Stimulated activated CD8-positive, alpha-beta memory T cell treated with anti-CD3 and anti-CD28 coated beads, Interleukin-15, amount 100 ng/mL, for 48 hours (primary cell): Measurements from ENCODE around the gene GSG1.

Experiments
- DNase-seq, 2 donors: peaks; one replicate each; pipeline ENCODE4 v3.0.0-alpha.2; 2020; ENCODE audit warnings: low read depth in 2 of 2

GSG1 gene

GRCh38 chr12:13103391-13104033 is at the start of gene GSG1:
Gene GSG1 (minus strand): TSS chr12:13103667. CDS start chr12:13103512, 155 bp downstream.
- peak in 1 of 2 donors; percentile 37 for DNase-seq

- DNase-seq: no peak
Measured at GRCh38 chr12:13153180-13153579, 49.7 kb upstream of the GSG1 start.

GRCh38 chr12:13152756-13153155 is 49.3 kb upstream of the GSG1 start:
- no peak for DNase-seq

- no peak for DNase-seq
Measured at GRCh38 chr12:13152281-13152680, 48.8 kb upstream of the GSG1 start.

- no peak for DNase-seq
Measured at GRCh38 chr12:13149411-13149810, 45.9 kb upstream of the GSG1 start.

- DNase-seq: no peak
Measured at GRCh38 chr12:13148485-13148847, 45.0 kb upstream of the GSG1 start.

- DNase-seq: no peak
Measured at GRCh38 chr12:13147688-13148484, 44.4 kb upstream of the GSG1 start.

DNA sequence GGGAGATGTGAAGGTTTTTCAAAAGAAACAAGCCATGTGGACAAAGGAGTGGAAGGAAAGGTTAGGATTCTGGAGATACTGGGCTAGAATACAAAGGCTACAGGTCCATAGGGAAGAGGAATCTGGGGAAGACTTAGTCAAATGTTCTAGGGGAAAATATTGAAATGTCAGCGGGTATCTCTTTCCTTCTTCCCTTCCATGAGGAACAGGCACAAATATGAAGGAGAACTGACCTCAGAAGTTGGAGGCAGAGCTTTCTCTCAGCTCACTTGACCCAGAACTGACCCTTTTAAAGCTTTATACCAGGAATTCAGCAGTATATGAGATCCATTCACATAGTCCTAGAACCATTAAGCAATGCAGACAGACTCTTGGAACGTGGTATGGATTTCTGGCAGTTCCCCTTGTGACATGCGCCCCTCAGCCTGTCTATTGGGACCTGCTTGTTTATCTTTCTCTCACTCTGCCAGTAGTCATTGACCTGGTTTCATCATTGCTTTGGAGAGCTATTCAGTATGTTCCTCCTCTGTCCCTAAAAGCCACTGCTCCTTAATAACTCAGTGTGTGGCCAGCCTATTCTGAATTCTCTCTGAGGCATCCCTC is 43.0 kb upstream of the GSG1 start:
- DNase-seq: no peak

DNA sequence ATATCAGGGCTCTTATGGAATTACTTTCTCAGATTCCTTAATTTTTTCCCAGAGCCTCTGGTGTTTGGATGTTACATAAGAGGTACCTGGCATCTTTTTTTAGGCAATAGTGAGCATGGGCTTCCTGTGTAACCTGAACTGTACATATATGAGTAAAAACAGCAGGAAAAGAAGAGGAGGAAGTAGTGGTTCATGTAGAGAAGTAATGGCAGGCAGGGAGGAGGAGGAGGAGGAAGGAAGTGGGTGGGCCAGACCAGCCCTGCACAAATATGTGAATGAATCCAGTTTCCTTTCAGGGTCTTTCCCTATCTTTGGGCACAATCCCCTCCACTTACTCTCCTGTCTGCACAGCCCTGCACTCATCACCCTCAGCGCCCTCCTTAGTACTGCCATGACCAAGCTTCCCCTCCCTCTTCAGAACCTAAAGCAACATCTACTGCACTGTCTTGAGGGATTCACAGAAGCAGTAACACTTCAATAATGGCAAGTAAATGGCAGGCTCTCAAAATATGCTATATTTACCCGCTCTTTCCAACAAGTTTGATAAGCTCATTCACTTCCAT is 40.9 kb upstream of the GSG1 start:
- no peak for DNase-seq

GRCh38 chr12:13142747-13143146 is 39.3 kb upstream of the GSG1 start:
- DNase-seq: no peak

DNA sequence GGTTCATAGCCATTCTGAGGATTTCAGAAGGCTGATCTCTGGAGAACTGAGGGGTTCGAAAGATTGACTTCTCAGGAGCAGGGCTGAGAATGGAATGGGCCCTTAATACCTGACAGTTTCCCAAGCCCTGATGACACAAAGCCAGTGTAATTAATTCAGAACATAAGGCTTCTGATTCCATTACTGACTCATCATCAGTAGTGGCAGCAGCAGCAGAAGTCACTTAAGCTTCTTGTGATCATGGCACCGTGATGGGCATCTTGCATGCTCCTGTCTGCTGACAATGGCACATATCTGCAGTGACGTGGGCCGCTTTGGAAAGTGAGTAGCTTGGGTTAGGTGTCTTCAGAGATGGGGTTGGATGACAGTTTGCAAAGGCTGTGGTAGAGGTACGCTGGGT is 38.2 kb upstream of the GSG1 start:
- DNase-seq: no peak

- DNase-seq: no peak
Measured at GRCh38 chr12:13135371-13136178, 32.1 kb upstream of the GSG1 start.

DNA sequence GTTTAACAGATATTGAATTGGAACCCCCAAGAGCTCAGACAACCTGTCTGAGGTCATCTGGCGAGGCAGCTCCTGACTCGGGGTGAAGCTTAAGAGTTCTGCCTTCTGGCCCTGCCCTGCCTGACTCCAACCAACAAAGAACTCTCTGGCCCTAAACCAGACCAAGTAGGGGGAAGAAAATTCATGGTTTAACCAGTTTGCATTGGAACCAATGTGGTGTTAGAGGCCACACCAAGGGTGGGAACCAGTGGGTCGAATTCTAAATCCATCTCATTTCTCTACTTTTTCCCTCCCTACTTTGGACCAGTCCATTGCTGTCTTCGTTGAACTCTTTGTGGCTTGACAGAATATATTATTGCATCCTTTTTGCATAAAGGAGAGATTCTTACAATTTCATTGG is 30.4 kb upstream of the GSG1 start:
- no peak for DNase-seq

GRCh38 chr12:13130981-13131380 is 27.5 kb upstream of the GSG1 start:
- DNase-seq: no peak

DNA sequence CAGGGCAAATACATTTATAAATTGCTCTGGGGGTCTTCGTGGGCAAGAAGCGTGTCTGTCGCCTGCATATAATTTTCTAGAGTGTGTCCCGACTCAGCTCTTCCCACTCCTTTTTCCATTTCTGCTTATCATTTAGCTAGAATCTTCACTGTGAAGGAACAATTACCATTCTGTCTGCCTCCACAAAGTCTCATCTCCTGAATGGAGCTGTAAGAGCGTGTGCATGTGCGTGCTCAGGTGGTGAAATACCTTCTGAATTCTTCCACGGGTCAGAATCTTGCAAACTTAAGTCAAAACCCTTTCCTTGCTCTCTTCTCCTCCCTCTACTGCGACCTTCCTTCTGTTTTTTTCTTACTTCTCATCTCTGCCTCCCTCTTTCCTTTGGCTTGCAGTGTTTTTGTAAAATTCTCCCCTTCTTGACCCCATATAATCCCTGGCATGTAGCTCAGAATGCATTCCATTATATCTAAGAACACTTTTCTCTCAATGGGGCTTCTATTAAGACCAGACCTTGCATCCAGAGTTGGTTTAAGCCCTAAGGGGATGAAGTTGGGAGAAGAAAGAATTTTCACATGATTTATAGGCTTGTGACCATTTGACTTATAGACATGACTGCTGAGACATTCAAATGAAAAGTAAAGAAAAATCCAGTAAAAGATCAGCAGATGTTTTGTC is 25.0 kb upstream of the GSG1 start:
- no peak for DNase-seq

- no peak for DNase-seq
Measured at GRCh38 chr12:13127444-13127843, 24.0 kb upstream of the GSG1 start.

- no peak for DNase-seq
Measured at GRCh38 chr12:13126494-13126893, 23.0 kb upstream of the GSG1 start.

- no peak for DNase-seq
Measured at GRCh38 chr12:13125996-13126395, 22.5 kb upstream of the GSG1 start.

DNA sequence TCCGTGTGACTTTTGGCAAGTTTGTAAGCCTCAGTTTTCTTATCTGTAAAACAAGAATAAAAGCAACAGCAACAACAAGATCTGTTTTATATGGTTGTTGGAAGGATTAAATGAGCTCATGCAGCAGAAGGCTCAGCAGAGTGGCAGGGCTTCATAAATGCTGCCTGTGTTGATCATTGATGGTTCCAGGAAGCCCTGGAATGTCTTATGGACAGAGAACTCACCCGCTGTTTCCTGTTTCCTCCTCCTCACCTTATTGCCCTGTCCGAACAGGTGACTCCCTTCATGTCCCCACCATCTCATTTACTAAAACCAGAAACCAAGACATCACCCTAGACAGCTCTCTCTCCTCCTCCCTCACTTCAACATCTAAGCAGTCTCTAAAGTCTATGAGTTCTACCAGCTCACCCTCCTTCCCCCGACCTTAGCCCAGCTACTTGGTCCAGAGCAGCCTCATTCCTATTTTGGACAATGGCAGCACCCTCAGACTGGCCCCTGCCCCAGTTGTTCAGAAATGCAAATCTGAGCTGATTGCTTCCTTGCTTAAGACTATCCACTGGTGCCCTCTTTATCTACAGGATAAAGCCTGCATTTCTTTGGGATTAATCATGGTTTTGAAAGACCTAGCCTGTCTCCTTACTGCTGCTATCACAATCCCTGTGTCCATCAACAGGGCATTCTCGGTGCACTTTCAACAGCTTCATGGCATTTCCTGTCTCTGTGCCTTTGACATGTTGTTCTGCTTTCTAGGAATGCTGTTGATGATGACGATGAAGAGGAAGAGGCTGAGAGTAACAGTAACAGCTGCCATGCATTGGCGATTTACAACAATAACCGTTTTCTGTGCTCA is 21.4 kb upstream of the GSG1 start:
- DNase-seq: no peak

DNA sequence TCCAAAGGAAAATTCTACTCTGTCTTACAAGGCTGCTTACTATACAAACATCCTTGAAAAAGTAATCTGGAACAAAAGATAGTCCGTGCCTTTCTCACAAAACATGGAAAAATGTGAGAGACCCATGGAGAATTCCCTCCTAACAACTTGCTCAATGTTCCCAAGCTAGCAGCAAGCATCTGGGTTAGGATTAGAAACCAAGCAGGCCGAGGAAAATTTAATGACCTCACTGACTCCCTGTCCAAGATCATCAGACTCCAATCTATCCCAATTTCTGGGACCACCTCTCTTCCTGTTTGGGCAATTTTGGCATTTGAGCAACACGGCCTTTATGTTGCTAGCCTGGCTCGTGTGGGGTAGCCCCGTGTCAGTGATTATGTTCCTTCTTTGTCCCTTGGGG is 18.1 kb upstream of the GSG1 start:
- no peak for DNase-seq
